ENCODE data around the gene HS2ST1. TPM values are rescaled to one million over a fixed set of nuclear protein-coding genes. Genes with fewer than 3 reads are reported as not detected.
A peak's percentile ranks its signal among the peaks of the same experiment; 100 is the strongest.

HS2ST1 gene
- total and polyA plus RNA-seq, 2 donors (not counting 3 experiments of a cell fraction or from before 2014, with no cell fraction given), result 5.5 to 31.2 TPM

GRCh38 chr1:87028576-87028975 lies 114.1 kb downstream of the HS2ST1 start:
- dilution Hi-C loops (cut with MboI; ENCODE audit: extremely low pct_ligation_motif_present, low sequenced_read_pairs), result no loop called here

GRCh38 chr1:87030740-87031690 lies 116.6 kb downstream of the HS2ST1 start:
- H3K4me3 ChIP-seq (replicated peaks in 1 of 3; ENCODE audit: insufficient read depth in 1 of 3, low read depth in 1 of 3, low read length in 3 of 3), result no peak overlapping the region
- H3K9me1 ChIP-seq (replicated peaks; ENCODE audit: control insufficient read depth, extremely low read depth, insufficient read depth, low read length), result no peaks in the 10 kb centered on the region
- no peaks in the 10 kb centered on the region for H4K20me1 ChIP-seq (replicated peaks; ENCODE audit: control insufficient read depth, extremely low read depth, insufficient read depth, low read length)
- FAIRE-seq (no peak), DNase-seq (ENCODE audit: low read depth, low spot score) (no peak)
- CTCF ChIA-PET, result no interaction called here
- no peak overlapping the region for H2AFZ ChIP-seq (ENCODE audit: low read depth, low read length)
- peaks cover 23% of the 10 kb centered on the region for H3K4me1 ChIP-seq (ENCODE audit: control insufficient read depth, extremely low read depth, insufficient read depth, low read length)
- dilution Hi-C loops (cut with MboI; ENCODE audit: extremely low pct_ligation_motif_present, low sequenced_read_pairs), result no loop called here
- no peaks in the 10 kb centered on the region for H3K36me3 ChIP-seq (ENCODE audit: control insufficient read depth in 2 of 2, extremely low read depth in 1 of 2, insufficient read depth in 2 of 2, low read length in 2 of 2)
- no TSS peak for BruUV-seq (replicated peaks)
- H3K9me3 ChIP-seq (replicated peaks; ENCODE audit: control insufficient read depth, insufficient read depth, low read length), result no peaks in the 10 kb centered on the region
- H3K4me2 ChIP-seq (ENCODE audit: insufficient read depth, low read length), result no peak overlapping the region
- no peaks in the 10 kb centered on the region for H3K27me3 ChIP-seq (ENCODE audit: control insufficient read depth in 2 of 2, insufficient read depth in 2 of 2, low read length in 2 of 2)
- peaks cover 2% of the 10 kb centered on the region for H3K79me2 ChIP-seq (ENCODE audit: control insufficient read depth, insufficient read depth, low read length)
- no peak overlapping the region for H3K27ac ChIP-seq (ENCODE audit: insufficient read depth, low read depth, low read length)
- no peak for TF ChIP-seq FOS (IDR thresholded peaks at IDR 0.05; ENCODE audit: borderline replicate concordance, insufficient read depth, low read length)
- no peak for TF ChIP-seq JUN (IDR thresholded peaks at IDR 0.05; ENCODE audit: borderline replicate concordance, insufficient read depth, insufficient read length, low read depth)
- no peak overlapping the region for H3K9ac ChIP-seq (replicated peaks; ENCODE audit: extremely low read depth, insufficient read depth, low read length)
- POLR2A ChIA-PET, result no interaction called here
- intact Hi-C loops (cut with micrococcal nuclease), result no loop called here

More at GRCh38 chr1:87028576-87028975, 114.1 kb downstream of the HS2ST1 start:
- no TSS peak for BruUV-seq (replicated peaks)
- ChIA-PET CTCF (interaction anchor here (1.0 kb wide), 1 partner anchor 248 kb away, joined by 3 read pairs; no protein-coding TSS in a partner anchor), POLR2A (no interaction called here)
- DNase-seq (ENCODE audit: low read depth, low spot score) (peak; percentile 61), FAIRE-seq (peak; percentile 57)
- no peak overlapping the region for H2AFZ ChIP-seq (ENCODE audit: low read depth, low read length)
- H3K27ac ChIP-seq (ENCODE audit: insufficient read depth, low read depth, low read length), result peak overlapping the region; percentile 51
- peak overlapping the region; percentile 76 for H3K4me2 ChIP-seq (ENCODE audit: insufficient read depth, low read length)
- intact Hi-C loops (cut with micrococcal nuclease), result loop anchor here (5.0 kb wide), 4 partner anchors 54 to 246 kb away; no protein-coding TSS in a partner anchor
- peak overlapping the region in 1 of 3 experiments; percentile 27 for H3K4me3 ChIP-seq (replicated peaks in 1 of 3; ENCODE audit: insufficient read depth in 1 of 3, low read depth in 1 of 3, low read length in 3 of 3)
- peak overlapping the region; percentile 16 for H3K9ac ChIP-seq (replicated peaks; ENCODE audit: extremely low read depth, insufficient read depth, low read length)
- TF ChIP-seq JUN (IDR thresholded peaks at IDR 0.05; ENCODE audit: borderline replicate concordance, insufficient read depth, insufficient read length, low read depth), result peak; percentile 47
- TF ChIP-seq POLR2A (IDR thresholded peaks at IDR 0.05; ENCODE audit: low read depth, low read length), result no peak
- H3K4me1 ChIP-seq (ENCODE audit: control insufficient read depth, extremely low read depth, insufficient read depth, low read length), result peaks cover 23% of the 10 kb centered on the region
- H3K27me3 ChIP-seq (ENCODE audit: control insufficient read depth in 2 of 2, insufficient read depth in 2 of 2, low read length in 2 of 2), result no peaks in the 10 kb centered on the region
- H3K36me3 ChIP-seq (ENCODE audit: control insufficient read depth in 2 of 2, extremely low read depth in 1 of 2, insufficient read depth in 2 of 2, low read length in 2 of 2), result no peaks in the 10 kb centered on the region
- H3K79me2 ChIP-seq (ENCODE audit: control insufficient read depth, insufficient read depth, low read length), result peaks cover 2% of the 10 kb centered on the region
- H3K9me1 ChIP-seq (replicated peaks; ENCODE audit: control insufficient read depth, extremely low read depth, insufficient read depth, low read length), result no peaks in the 10 kb centered on the region
- H4K20me1 ChIP-seq (replicated peaks; ENCODE audit: control insufficient read depth, extremely low read depth, insufficient read depth, low read length), result no peaks in the 10 kb centered on the region
- H3K9me3 ChIP-seq (replicated peaks; ENCODE audit: control insufficient read depth, insufficient read depth, low read length), result no peaks in the 10 kb centered on the region
